ENCODE results near the gene E2F7. TPM values are rescaled to one million over a fixed set of nuclear protein-coding genes. Genes with fewer than 3 reads are reported as not detected.

The E2F7 gene
- total RNA-seq, 1 donor from 2014 or later, result 0.29 TPM

DNA sequence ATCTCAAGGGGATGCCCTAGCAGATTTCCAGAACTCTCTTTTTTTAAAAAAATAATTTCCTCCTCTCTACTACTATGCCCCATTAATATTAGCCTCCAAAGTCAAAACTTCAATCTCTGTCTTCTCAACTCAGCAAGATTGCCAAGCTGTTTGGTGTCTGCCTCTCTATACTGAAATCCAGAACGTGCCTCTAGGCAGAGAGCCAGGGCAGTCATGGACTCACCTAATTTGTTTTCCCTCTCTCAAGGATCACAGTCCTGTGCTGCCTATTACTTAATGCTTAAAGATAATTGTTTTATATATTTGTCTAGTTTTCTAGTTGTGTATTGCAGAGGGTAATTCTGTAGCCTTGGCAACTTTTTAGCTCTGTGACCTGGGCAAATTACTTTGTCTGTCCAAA is 74.7 kb downstream of the E2F7 start:
- Histone ChIP-seq H3K36me3 (no peaks in the 10 kb centered on the region), H3K27me3 (no peaks in the 10 kb centered on the region), H3K4me3 (no peak overlapping the region), H3K9me3 (no peaks in the 10 kb centered on the region), H3K27ac (no peak overlapping the region), H3K4me1 (no peaks in the 10 kb centered on the region)
- intact Hi-C loops (cut with DNase I), result no loop called here
- DNase-seq (no peak), ATAC-seq (no peak)
- TF ChIP-seq, protein P1, sequence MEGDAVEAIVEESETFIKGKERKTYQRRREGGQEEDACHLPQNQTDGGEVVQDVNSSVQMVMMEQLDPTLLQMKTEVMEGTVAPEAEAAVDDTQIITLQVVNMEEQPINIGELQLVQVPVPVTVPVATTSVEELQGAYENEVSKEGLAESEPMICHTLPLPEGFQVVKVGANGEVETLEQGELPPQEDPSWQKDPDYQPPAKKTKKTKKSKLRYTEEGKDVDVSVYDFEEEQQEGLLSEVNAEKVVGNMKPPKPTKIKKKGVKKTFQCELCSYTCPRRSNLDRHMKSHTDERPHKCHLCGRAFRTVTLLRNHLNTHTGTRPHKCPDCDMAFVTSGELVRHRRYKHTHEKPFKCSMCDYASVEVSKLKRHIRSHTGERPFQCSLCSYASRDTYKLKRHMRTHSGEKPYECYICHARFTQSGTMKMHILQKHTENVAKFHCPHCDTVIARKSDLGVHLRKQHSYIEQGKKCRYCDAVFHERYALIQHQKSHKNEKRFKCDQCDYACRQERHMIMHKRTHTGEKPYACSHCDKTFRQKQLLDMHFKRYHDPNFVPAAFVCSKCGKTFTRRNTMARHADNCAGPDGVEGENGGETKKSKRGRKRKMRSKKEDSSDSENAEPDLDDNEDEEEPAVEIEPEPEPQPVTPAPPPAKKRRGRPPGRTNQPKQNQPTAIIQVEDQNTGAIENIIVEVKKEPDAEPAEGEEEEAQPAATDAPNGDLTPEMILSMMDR (IDR thresholded peaks at IDR 0.05), result no peak

DNA sequence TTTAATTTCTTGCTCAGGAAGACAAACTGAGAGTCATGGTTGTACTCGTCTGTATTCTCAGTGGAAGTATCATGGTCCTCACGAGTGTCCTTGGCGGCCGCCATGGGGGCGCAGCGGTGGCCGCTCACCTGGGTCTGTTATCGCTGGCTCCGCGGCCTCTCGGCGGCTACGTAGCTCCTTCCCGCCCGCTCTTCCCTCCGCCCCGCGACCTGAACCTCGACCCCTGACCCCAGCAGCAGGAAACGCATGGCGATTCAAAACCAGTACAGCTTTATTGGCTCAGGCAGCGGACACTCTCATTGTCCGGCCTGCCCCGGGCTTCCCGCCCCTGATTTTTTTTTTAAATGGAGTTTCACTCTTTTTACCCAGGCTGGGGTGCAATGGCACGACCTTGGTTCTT is 80.8 kb downstream of the E2F7 start:
- DNase-seq (no peak), ATAC-seq (no peak)
- intact Hi-C loops (cut with DNase I), result no loop called here
- Histone ChIP-seq H3K4me1 (no peaks in the 10 kb centered on the region), H3K27ac (no peak overlapping the region), H3K9me3 (peaks cover 3% of the 10 kb centered on the region), H3K4me3 (no peak overlapping the region), H3K36me3 (no peaks in the 10 kb centered on the region), H3K27me3 (no peaks in the 10 kb centered on the region)
- TF ChIP-seq, protein P1 (IDR thresholded peaks at IDR 0.05), result no peak

DNA sequence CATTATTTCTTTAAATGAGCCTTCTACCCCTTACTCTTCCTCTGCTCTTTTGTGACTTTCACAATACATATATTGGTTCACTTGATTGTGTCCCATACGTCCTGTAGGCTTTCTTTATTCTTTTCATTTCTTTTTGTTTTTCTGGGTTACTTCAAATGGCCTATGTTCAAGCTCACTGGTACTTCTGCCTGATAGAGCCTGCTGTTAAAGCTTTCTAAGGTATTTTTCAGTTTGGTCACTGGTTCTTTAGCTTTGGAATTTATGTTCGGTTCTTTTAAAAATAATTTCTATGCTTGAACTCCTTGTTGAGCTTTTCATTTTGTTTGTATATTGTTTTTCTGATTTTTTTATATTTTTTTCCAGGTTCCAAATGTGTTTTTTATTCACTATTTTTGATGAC is 81.9 kb downstream of the E2F7 start:
- H3K4me3 ChIP-seq, result no peak overlapping the region
- intact Hi-C loops (cut with DNase I), result no loop called here
- DNase-seq (no peak), ATAC-seq (no peak)
- TF ChIP-seq, protein P1 (IDR thresholded peaks at IDR 0.05), result no peak
- H3K4me1 ChIP-seq, result no peaks in the 10 kb centered on the region
- H3K27me3 ChIP-seq, result no peaks in the 10 kb centered on the region
- no peak overlapping the region for H3K27ac ChIP-seq
- H3K9me3 ChIP-seq, result peaks cover 3% of the 10 kb centered on the region
- no peaks in the 10 kb centered on the region for H3K36me3 ChIP-seq

DNA sequence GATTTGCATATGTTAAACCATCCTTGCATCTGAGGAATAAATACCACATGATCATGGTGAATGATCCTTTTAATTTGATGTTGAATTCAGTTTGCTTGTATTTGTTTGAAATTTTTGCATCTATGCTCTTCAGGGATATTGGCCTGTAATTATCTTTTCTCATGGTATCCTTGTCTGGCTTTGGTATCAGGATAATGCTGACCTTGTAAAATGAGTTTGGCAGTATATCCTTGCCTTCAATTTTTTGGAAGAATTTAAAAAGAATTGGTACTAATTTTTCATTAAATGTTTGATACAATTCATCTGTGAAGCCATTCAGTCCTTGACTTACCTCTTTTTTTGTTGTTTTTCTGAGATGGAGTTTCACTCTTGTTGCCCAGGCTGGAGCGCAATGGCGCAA is 85.2 kb downstream of the E2F7 start:
- intact Hi-C loops (cut with DNase I), result no loop called here
- DNase-seq (no peak), ATAC-seq (no peak)
- H3K4me3 ChIP-seq, result no peak overlapping the region
- H3K4me1 ChIP-seq, result no peaks in the 10 kb centered on the region
- TF ChIP-seq, protein P1 (IDR thresholded peaks at IDR 0.05), result no peak
- no peak overlapping the region for H3K27ac ChIP-seq
- peaks cover 3% of the 10 kb centered on the region for H3K9me3 ChIP-seq
- no peaks in the 10 kb centered on the region for H3K27me3 ChIP-seq
- no peaks in the 10 kb centered on the region for H3K36me3 ChIP-seq

DNA sequence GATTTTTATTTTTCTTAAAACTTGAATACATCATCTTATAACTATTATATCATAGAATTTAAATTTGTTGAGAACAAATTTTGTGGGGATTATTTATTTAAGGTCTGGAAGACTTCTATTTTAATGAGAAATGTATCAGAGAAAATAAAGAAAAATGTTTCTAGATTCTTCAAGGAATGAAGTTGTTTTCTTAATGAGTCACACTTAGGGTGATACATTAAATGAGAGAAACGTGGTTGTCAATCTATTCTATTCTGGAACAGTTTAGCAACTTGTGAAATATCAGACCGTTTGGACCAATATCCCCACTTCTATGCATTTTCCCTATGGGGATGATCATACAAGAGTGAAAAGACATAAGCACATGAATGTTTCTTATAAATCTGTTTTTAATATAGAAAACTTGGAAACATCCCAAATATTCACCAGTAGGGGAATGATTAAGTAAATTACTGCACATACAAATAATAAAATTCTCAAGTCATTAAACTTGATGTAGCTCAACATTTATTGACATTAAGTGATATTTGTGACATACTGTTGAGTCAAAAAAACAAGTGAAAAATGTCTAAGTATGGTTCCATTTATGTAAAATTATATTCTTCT is 88.5 kb downstream of the E2F7 start:
- no peak for ATAC-seq
- Histone ChIP-seq H3K9me3 (no peaks in the 10 kb centered on the region), H3K27me3 (no peaks in the 10 kb centered on the region), H3K4me3 (no peak overlapping the region), H3K4me1 (no peaks in the 10 kb centered on the region), H3K36me3 (no peaks in the 10 kb centered on the region), H3K27ac (no peak overlapping the region)
- intact Hi-C loops (cut with DNase I), result no loop called here
- TF ChIP-seq, protein P1 (IDR thresholded peaks at IDR 0.05), result no peak
- no peak for DNase-seq

Other genes starting within 250 kb of the E2F7 start
- 28.5 TPM for gene CSRP2, start 186.6 kb downstream of the E2F7 start, total RNA-seq

Measured in upper lobe of right lung (tissue), 1 donor.